Lower lobe of right lung (tissue), 2 donors: ENCODE measurements around the gene SEMA6C. TPM values are rescaled to one million over a fixed set of nuclear protein-coding genes. Genes with fewer than 3 reads are reported as not detected.

Experiments used
- ATAC-seq, 2 donors: fragments of 200-7000 bp; cut with Tn5 transposase; one replicate each; pipeline ENCODE4 v1.9.1; 2020 to 2022; ENCODE audit warnings: mild to moderate bottlenecking in 2 of 2, moderate library complexity in 2 of 2
- DNase-seq: peaks from one replicate; pipeline ENCODE4 v3.0.0-alpha.2; 2020
- H3K27ac ChIP-seq: fragments of 200-600 bp; one replicate; pipeline ENCODE4 v1.8.0; 2022
- H3K27me3 ChIP-seq: fragments of 200-600 bp; one replicate; pipeline ENCODE4 v1.8.0; 2022; ENCODE audit warnings: low read depth
- H3K36me3 ChIP-seq: fragments of 200-600 bp; one replicate; pipeline ENCODE4 v1.8.0; 2022; ENCODE audit warnings: mild to moderate bottlenecking
- H3K4me1 ChIP-seq: fragments of 200-600 bp; one replicate; pipeline ENCODE4 v1.8.0; 2022
- H3K4me3 ChIP-seq: fragments of 200-600 bp; one replicate; pipeline ENCODE4 v1.8.0; 2022; ENCODE audit warnings: mild to moderate bottlenecking
- H3K9me3 ChIP-seq: fragments of 200-600 bp; one replicate; pipeline ENCODE4 v1.8.0; 2022
- CTCF ChIP-seq: fragments of 200-600 bp; IDR thresholded peaks from one replicate; pipeline ENCODE4 v1.8.0; 2022; ENCODE audit warnings: antibody characterized with exemption, mild to moderate bottlenecking
- intact Hi-C: fragments of 100-400 bp; cut with DNase I; formaldehyde crosslinking; loops from one replicate; pipeline ENCODE4 v1.11.0; 2022
- total RNA-seq: library from RNA; stranded (reverse); fragmentation: NEBNext Ultra II Directional; extraction: Animal tissue kit (Norgen Biotek cat#: 25700); gene quantifications from one replicate; pipeline ENCODE4 v1.2.1, GENCODE V29; 2021
- donor health status: DM: no; HTN: yes; CAD: no; lungs with severe emphysema.

SEMA6C gene
- total RNA-seq, 1 donor from 2014 or later, result 6.4 TPM

- Histone ChIP-seq H3K36me3 (peaks cover 56% of the 10 kb centered on the region), H3K4me1 (peaks cover 26% of the 10 kb centered on the region), H3K9me3 (no peaks in the 10 kb centered on the region), H3K27ac (peak within 1 kb of the TSS; percentile 85), H3K4me3 (peak within 1 kb of the TSS; percentile 86), H3K27me3 (no peaks in the 10 kb centered on the region)
- intact Hi-C loops, result no loop called here
- TF ChIP-seq CTCF, result no peak
- DNase-seq (peak; percentile 97), ATAC-seq (peak; percentile 97)
Observed at GRCh38 chr1:151165738-151166504, 19.5 kb upstream of the SEMA6C start, which contains the start of the genes LYSMD1 and SCNM1. TSS of gene LYSMD1 (minus strand) at chr1:151165902. CDS start at chr1:151165258, 644 bp downstream. TSS of gene SCNM1 (plus strand) at chr1:151166144. CDS start at chr1:151166153, 9 bp downstream.

GRCh38 chr1:151165281-151165737, 18.9 kb upstream of the SEMA6C start:
- intact Hi-C loops, result no loop called here
- Histone ChIP-seq H3K4me3 (peak overlapping the region; percentile 86), H3K27me3 (no peaks in the 10 kb centered on the region), H3K36me3 (peaks cover 56% of the 10 kb centered on the region), H3K9me3 (no peaks in the 10 kb centered on the region), H3K4me1 (peaks cover 26% of the 10 kb centered on the region), H3K27ac (peak overlapping the region; percentile 85)
- ATAC-seq, result peak; percentile 55 to 62
- DNase-seq, result no peak
- TF ChIP-seq CTCF, result no peak

- DNase-seq (peak; percentile 59), ATAC-seq (peak in 1 of 2 donors; percentile 2)
- no peak for TF ChIP-seq CTCF
- intact Hi-C loops, result no loop called here
- Histone ChIP-seq H3K4me1 (peaks cover 31% of the 10 kb centered on the region), H3K27me3 (no peaks in the 10 kb centered on the region), H3K4me3 (peak overlapping the region; percentile 86), H3K36me3 (peaks cover 56% of the 10 kb centered on the region), H3K27ac (peak overlapping the region; percentile 85), H3K9me3 (no peaks in the 10 kb centered on the region)
Observed at GRCh38 chr1:151164732-151165280, 18.4 kb upstream of the SEMA6C start.

- Histone ChIP-seq H3K27me3 (no peaks in the 10 kb centered on the region), H3K36me3 (peaks cover 59% of the 10 kb centered on the region), H3K4me1 (peaks cover 26% of the 10 kb centered on the region), H3K9me3 (no peaks in the 10 kb centered on the region), H3K27ac (no peak overlapping the region), H3K4me3 (no peak overlapping the region)
- DNase-seq, result no peak
- TF ChIP-seq CTCF, result no peak
- no peak for ATAC-seq
- intact Hi-C loops, result loop anchor here (5.0 kb wide), 1 partner anchor 62 kb away; no protein-coding TSS in a partner anchor
Observed at GRCh38 chr1:151159373-151159772, 12.9 kb upstream of the SEMA6C start.

GRCh38 chr1:151158751-151159251, 12.4 kb upstream of the SEMA6C start:
- H3K27me3 ChIP-seq, result no peaks in the 10 kb centered on the region
- intact Hi-C loops, result loop anchor here (5.0 kb wide), 1 partner anchor 62 kb away; no protein-coding TSS in a partner anchor
- peaks cover 59% of the 10 kb centered on the region for H3K36me3 ChIP-seq
- TF ChIP-seq CTCF, result no peak
- DNase-seq (no peak), ATAC-seq (no peak)
- H3K9me3 ChIP-seq, result no peaks in the 10 kb centered on the region
- no peak overlapping the region for H3K4me3 ChIP-seq
- peaks cover 22% of the 10 kb centered on the region for H3K4me1 ChIP-seq
- no peak overlapping the region for H3K27ac ChIP-seq
